CD4-positive, alpha-beta T cell treated with Interleukin-6 for 4 hours (primary cell): ENCODE results near the gene PLEKHA6.
A peak's percentile ranks its signal among the peaks of the same experiment; 100 is the strongest.

Experiments
- DNase-seq: peaks from one replicate; pipeline ENCODE4 v3.0.0-alpha.2; 2020; ENCODE audit warnings: mixed read lengths

PLEKHA6 gene

GRCh38 chr1:204359474-204360255, at the start of gene PLEKHA6:
Gene PLEKHA6, minus strand, starts transcription at chr1:204359929. Its CDS starts 86,202 bp downstream, at chr1:204273727.
- no peak for DNase-seq

- no peak for DNase-seq
These were observed 49.4 kb upstream of the PLEKHA6 start for GRCh38 chr1:204409123-204409522.

GRCh38 chr1:204408602-204409001, 48.9 kb upstream of the PLEKHA6 start:
- DNase-seq = no peak

GRCh38 chr1:204408074-204408507, 48.4 kb upstream of the PLEKHA6 start:
- DNase-seq = peak; percentile 58

- no peak for DNase-seq
These were observed 47.7 kb upstream of the PLEKHA6 start for GRCh38 chr1:204407295-204407971.

- DNase-seq = no peak
These were observed 46.9 kb upstream of the PLEKHA6 start for GRCh38 chr1:204406621-204407020.

GRCh38 chr1:204405988-204406387, 46.3 kb upstream of the PLEKHA6 start:
- no peak for DNase-seq

- no peak for DNase-seq
These were observed 44.9 kb upstream of the PLEKHA6 start for GRCh38 chr1:204404629-204405028.

- no peak for DNase-seq
These were observed 42.7 kb upstream of the PLEKHA6 start for GRCh38 chr1:204402391-204402790.

- no peak for DNase-seq
These were observed 42.0 kb upstream of the PLEKHA6 start for GRCh38 chr1:204401730-204402129.

GRCh38 chr1:204400882-204401510, 41.3 kb upstream of the PLEKHA6 start:
- DNase-seq = no peak

- peak; percentile 54 for DNase-seq
These were observed 38.7 kb upstream of the PLEKHA6 start for GRCh38 chr1:204398197-204399125.

GRCh38 chr1:204396015-204396583, 36.4 kb upstream of the PLEKHA6 start:
- DNase-seq = no peak

GRCh38 chr1:204391629-204392028, 31.9 kb upstream of the PLEKHA6 start:
- no peak for DNase-seq

GRCh38 chr1:204390751-204391466, 31.2 kb upstream of the PLEKHA6 start:
- no peak for DNase-seq

GRCh38 chr1:204385727-204386126, 26.0 kb upstream of the PLEKHA6 start:
- no peak for DNase-seq

- no peak for DNase-seq
These were observed 25.1 kb upstream of the PLEKHA6 start for GRCh38 chr1:204384636-204385352.

GRCh38 chr1:204383163-204383904, 23.6 kb upstream of the PLEKHA6 start:
- DNase-seq = no peak

- DNase-seq = no peak
These were observed 23.0 kb upstream of the PLEKHA6 start for GRCh38 chr1:204382714-204383083.

GRCh38 chr1:204380293-204380831, 20.6 kb upstream of the PLEKHA6 start:
- DNase-seq = no peak
